HepG2 (cell line): ENCODE measurements around the gene CACNA1C. TPM values are rescaled to one million over a fixed set of nuclear protein-coding genes. Genes with fewer than 3 reads are reported as not detected.

Experiments used
- CREBL2 ChIP-seq: sonication (generic); formaldehyde crosslinking; IDR thresholded peaks from 2 replicates; pipeline ENCODE4 v1.8.1; 2023; ENCODE audit warnings: missing genetic modification reagents, mild to moderate bottlenecking, borderline replicate concordance
- GATAD2A ChIP-seq: IDR thresholded peaks from 2 replicates; pipeline ENCODE4 v1.6.1; 2016
- GLMP ChIP-seq: sonication (generic); formaldehyde crosslinking; IDR thresholded peaks from 2 replicates; pipeline ENCODE4 v1.9.0; 2021; ENCODE audit warnings: missing genetic modification reagents, mild to moderate bottlenecking, borderline replicate concordance
- HBP1 ChIP-seq: IDR thresholded peaks from 2 replicates; pipeline ENCODE4 v1.6.1; 2016; ENCODE audit warnings: low read depth, control low read depth
- KLF9 ChIP-seq: IDR thresholded peaks from 2 replicates; pipeline ENCODE4 v1.6.1; 2016; ENCODE audit warnings: low read depth
- NFE2 ChIP-seq: sonication (generic); formaldehyde crosslinking; IDR thresholded peaks from 2 replicates; pipeline ENCODE4 v1.4.0; 2020; ENCODE audit warnings: missing genetic modification reagents
- NPAS2 ChIP-seq: sonication (generic); formaldehyde crosslinking; IDR thresholded peaks from 2 replicates; pipeline ENCODE4 v1.8.0; 2022; ENCODE audit warnings: mild to moderate bottlenecking, missing genetic modification reagents, borderline replicate concordance
- PHB2 ChIP-seq: fragments of 450-650 bp; IDR thresholded peaks from 2 replicates; pipeline ENCODE4 v1.6.1; 2018; ENCODE audit not compliant: partially characterized antibody
- RAD21 ChIP-seq: fragments of 450-650 bp; formaldehyde crosslinking; IDR thresholded peaks from 2 replicates; pipeline ENCODE4 v1.5.0; 2020; ENCODE audit warnings: mild to moderate bottlenecking
- SKIL ChIP-seq: sonication (generic); formaldehyde crosslinking; IDR thresholded peaks from 2 replicates; pipeline ENCODE4 v1.8.0; 2022; ENCODE audit warnings: missing genetic modification reagents, mild to moderate bottlenecking, moderate library complexity, borderline replicate concordance
- SNAPC2 ChIP-seq: sonication (generic); formaldehyde crosslinking; IDR thresholded peaks from 2 replicates; pipeline ENCODE4 v1.8.1; 2022; ENCODE audit warnings: mild to moderate bottlenecking, missing genetic modification reagents
- TRIM22 ChIP-seq: fragments of 450-650 bp; IDR thresholded peaks from 2 replicates; pipeline ENCODE4 v1.6.1; 2017
- ZBTB37 ChIP-seq: sonication (generic); formaldehyde crosslinking; IDR thresholded peaks from 2 replicates; pipeline ENCODE4 v1.4.0; 2020; ENCODE audit warnings: mild to moderate bottlenecking, missing genetic modification reagents
- ZFX ChIP-seq: sonication (generic); formaldehyde crosslinking; IDR thresholded peaks from 2 replicates; pipeline ENCODE4 v1.4.0; 2020; ENCODE audit warnings: mild to moderate bottlenecking, low read depth, missing genetic modification reagents, moderate library complexity
- ZKSCAN5 ChIP-seq: sonication (generic); formaldehyde crosslinking; IDR thresholded peaks from 2 replicates; pipeline ENCODE4 v1.5.1; 2020; ENCODE audit warnings: mild to moderate bottlenecking, missing genetic modification reagents
- ZMAT3 ChIP-seq: sonication (generic); formaldehyde crosslinking; conservative IDR thresholded peaks from 2 replicates; pipeline ENCODE4 v1.7.0; 2021; ENCODE audit warnings: missing genetic modification reagents
- ZNF160 ChIP-seq: sonication (generic); formaldehyde crosslinking; IDR thresholded peaks from 2 replicates; pipeline ENCODE4 v1.8.0; 2022; ENCODE audit warnings: mild to moderate bottlenecking, inconsistent platforms, missing genetic modification reagents
- ZNF282 ChIP-seq: fragments of 450-650 bp; IDR thresholded peaks from 2 replicates; pipeline ENCODE4 v1.6.1; 2018; ENCODE audit not compliant: partially characterized antibody
- ZNF350 ChIP-seq: sonication (generic); formaldehyde crosslinking; IDR thresholded peaks from 2 replicates; pipeline ENCODE4 v1.4.0; 2020; ENCODE audit warnings: mild to moderate bottlenecking, low read depth, missing genetic modification reagents, borderline replicate concordance
- ZNF451 ChIP-seq: sonication (generic); formaldehyde crosslinking; IDR thresholded peaks from 2 replicates; pipeline ENCODE4 v1.5.0; 2020; ENCODE audit warnings: mild to moderate bottlenecking, missing genetic modification reagents
- ZNF766 ChIP-seq: sonication (generic); formaldehyde crosslinking; IDR thresholded peaks from 2 replicates; pipeline ENCODE4 v1.5.0; 2020; ENCODE audit warnings: missing genetic modification reagents, borderline replicate concordance
- polyA plus RNA-seq, 8 experiments: library from polyadenylated mRNA; depleted of rRNA in 3 of 8; stranded (reverse) in 7 of 8; unstranded in 1 of 8; fragments of >200 nt; fragmentation: Illumina TruSeq in 4 of 8; extraction: Trizol in 4 of 8; gene quantifications; 2 replicates each; pipeline versions ENCODE4 v1.2.1 to v1.2.3, GENCODE V29; 2011 to 2016; ENCODE audit warnings: low read depth in 4 of 8, missing spikeins in 1 of 8, mixed read lengths in 1 of 8; ENCODE audit not compliant: insufficient read depth in 1 of 8
- total RNA-seq, 5 experiments: library from RNA; depleted of rRNA; stranded (reverse); fragments of >200 nt; fragmentation: Illumina TruSeq; extraction: Trizol; gene quantifications; 2 replicates each; pipeline ENCODE4 v1.2.3, GENCODE V29; 2016; ENCODE audit warnings: low read depth in 1 of 5

Gene CACNA1C
- total and polyA plus RNA-seq, 2 of the 13 experiments (the other 11 are each of a cell fraction or from before 2014, with no cell fraction given) = not detected

- 0 out of 2 replicates have a peak, but pooled peaks have one; percentile 59 for TF ChIP-seq HBP1
- no peak for TF ChIP-seq ZBTB37
- no peak for TF ChIP-seq NPAS2 (CRISPR knock-in tag)
- TF ChIP-seq GATAD2A = peak; percentile 84
- TF ChIP-seq PHB2 = no peak
- TF ChIP-seq ZKSCAN5 (CRISPR knock-in tag) = no peak
- peak; percentile 81 for TF ChIP-seq ZMAT3 (CRISPR knock-in tag)
- peak; percentile 67 for TF ChIP-seq SKIL (CRISPR knock-in tag)
- peak; percentile 98 for TF ChIP-seq ZNF350 (CRISPR knock-in tag)
- no peak for TF ChIP-seq SNAPC2 (CRISPR knock-in tag)
- no peak for TF ChIP-seq ZNF766
- no peak for TF ChIP-seq TRIM22
- peak; percentile 88; the same call in 1 of the 2 replicates for TF ChIP-seq ZNF160 (CRISPR knock-in tag)
- peak; percentile 52; the same call in 1 of the 2 replicates for TF ChIP-seq KLF9 (CRISPR knock-in tag)
- TF ChIP-seq NFE2 (CRISPR knock-in tag) = no peak
- TF ChIP-seq CREBL2 (CRISPR knock-in tag) = peak; percentile 60; the same call in 1 of the 2 replicates
- no peak for TF ChIP-seq GLMP (CRISPR knock-in tag)
- TF ChIP-seq ZNF451 = peak; percentile 94; the same call in 1 of the 2 replicates
- TF ChIP-seq ZNF282 = no peak
- peak; percentile 32; the same call in 1 of the 2 replicates for TF ChIP-seq RAD21 (CRISPR knock-in tag)
- peak; percentile 97 for TF ChIP-seq ZFX
These were observed 48.5 kb upstream of the CACNA1C start, which contains the start of gene DCP1B (continued) for GRCh38 chr12:2004113-2004929.
